GM18511 (cell line): ENCODE measurements around the gene STUB1.

ENCODE experiments used
- ATAC-seq: cut with Tn5 transposase; IDR thresholded peaks from one replicate; pipeline ENCODE4 v1.9.1; 2021; ENCODE audit warnings: mild to moderate bottlenecking, moderate library complexity; ENCODE audit not compliant: unreplicated experiment

Gene STUB1

GRCh38 chr16:722835-723633 lies 42.8 kb downstream of the STUB1 start:
- ATAC-seq: no peak

- no peak for ATAC-seq
Measured at GRCh38 chr16:723695-724094, 43.5 kb downstream of the STUB1 start.

- no peak for ATAC-seq
Measured at GRCh38 chr16:724188-725040, 44.2 kb downstream of the STUB1 start.

- no peak for ATAC-seq
Measured at GRCh38 chr16:725041-725376, 44.8 kb downstream of the STUB1 start.

GRCh38 chr16:725463-726187 lies 45.4 kb downstream of the STUB1 start:
- ATAC-seq: no peak

GRCh38 chr16:726188-726437 lies 45.9 kb downstream of the STUB1 start:
- ATAC-seq: no peak

GRCh38 chr16:726438-727290 lies 46.5 kb downstream of the STUB1 start, which contains the start of the genes CCDC78 and HAGHL:
TSS of gene CCDC78 (minus strand) at chr16:726443. CDS start at chr16:726367, 76 bp downstream.
TSS of gene HAGHL (plus strand) at chr16:727106. CDS start at chr16:727510, 404 bp downstream.
- no peak for ATAC-seq

GRCh38 chr16:727291-727977 lies 47.2 kb downstream of the STUB1 start:
- no peak for ATAC-seq

- ATAC-seq: peak; percentile 43
Measured at GRCh38 chr16:728131-728889, 48.1 kb downstream of the STUB1 start.

GRCh38 chr16:728890-729744 lies 48.9 kb downstream of the STUB1 start:
- ATAC-seq: no peak

- ATAC-seq: no peak
Measured at GRCh38 chr16:729768-730665, 49.8 kb downstream of the STUB1 start.

- ATAC-seq: no peak
Measured at GRCh38 chr16:730666-731509, 50.7 kb downstream of the STUB1 start.

- no peak for ATAC-seq
Measured at GRCh38 chr16:732332-732731, 52.1 kb downstream of the STUB1 start.
